Endodermal cell (in vitro differentiated cells): ENCODE data around the gene RPRD2. TPM values are rescaled to one million over a fixed set of nuclear protein-coding genes. Genes with fewer than 3 reads are reported as not detected.
A peak's percentile ranks its signal among the peaks of the same experiment; 100 is the strongest.

Experiments
- DNase-seq: peaks from one replicate; pipeline ENCODE4 v3.0.0-alpha.2; 2017
- H3K27ac ChIP-seq: 2 replicates; pipeline ENCODE4 v1.5.1; 2013; ENCODE audit warnings: mild to moderate bottlenecking, low read depth, low read length, moderate library complexity
- H3K27me3 ChIP-seq: 2 replicates; pipeline ENCODE4 v1.6.1; 2013; ENCODE audit warnings: mild to moderate bottlenecking, low read length, moderate library complexity; ENCODE audit not compliant: insufficient read depth, control insufficient read depth, poor library complexity, severe bottlenecking
- H3K36me3 ChIP-seq: 2 replicates; pipeline ENCODE4 v1.7.0; 2013; ENCODE audit warnings: mild to moderate bottlenecking, low read length, moderate library complexity; ENCODE audit not compliant: control insufficient read depth, insufficient read depth
- H3K4me1 ChIP-seq: one replicate; pipeline ENCODE4 v1.7.0; 2013; ENCODE audit warnings: low read length; ENCODE audit not compliant: control insufficient read depth, insufficient read depth
- H3K4me3 ChIP-seq: 2 replicates; pipeline ENCODE4 v1.5.1; 2013; ENCODE audit warnings: mild to moderate bottlenecking, low read length, moderate library complexity
- H3K9ac ChIP-seq: 2 replicates; pipeline ENCODE4 v1.6.1; 2013; ENCODE audit warnings: mild to moderate bottlenecking, low read length, moderate library complexity; ENCODE audit not compliant: poor library complexity, severe bottlenecking; ENCODE audit errors: extremely low read depth
- H3K9me3 ChIP-seq: 2 replicates; pipeline ENCODE4 v1.6.1; 2013; ENCODE audit warnings: mild to moderate bottlenecking, low read length, moderate library complexity; ENCODE audit not compliant: control insufficient read depth
- H3K27ac Mint-ChIP-seq: 2 replicates; pipeline ENCODE4 v1.8.0; 2020; ENCODE audit warnings: mixed read lengths
- H3K27me3 Mint-ChIP-seq: 2 replicates; pipeline ENCODE4 v1.8.0; 2021; ENCODE audit warnings: mild to moderate bottlenecking, mixed read lengths; ENCODE audit not compliant: insufficient read depth
- H3K36me3 Mint-ChIP-seq: 2 replicates; pipeline ENCODE4 v1.8.0; 2020; ENCODE audit warnings: low read depth, mixed read lengths
- H3K4me1 Mint-ChIP-seq: 2 replicates; pipeline ENCODE4 v1.8.0; 2020; ENCODE audit warnings: mixed read lengths
- H3K4me3 Mint-ChIP-seq: 2 replicates; pipeline ENCODE4 v1.8.0; 2020; ENCODE audit warnings: mild to moderate bottlenecking, moderate library complexity, mixed read lengths
- H3K9me3 Mint-ChIP-seq: 2 replicates; pipeline ENCODE4 v1.8.0; 2020; ENCODE audit warnings: mild to moderate bottlenecking, mixed read lengths
- WGBS, 2 experiments: methylation state at CpG; one replicate each; pipeline versions ENCODE4 v1.1.5 to v1.1.7; 2013; ENCODE audit warnings: missing lambda C conversion rate in 2 of 2, mixed read lengths in 1 of 2; ENCODE audit not compliant: insufficient coverage in 1 of 2, insufficient read length in 1 of 2; 5-methylcytosine and 5-hydroxymethylcytosine counted together
- total RNA-seq, 2 donors: library from RNA; stranded (reverse); fragmentation: NEBNext Ultra II Directional in 1 of 2; extraction: Animal tissue kit (Norgen Biotek cat#: 25700) in 1 of 2; gene quantifications; 2 replicates in 1 of 2; 3 replicates in 1 of 2; pipeline ENCODE4 v1.2.1, GENCODE V29; 2021
- TF ChIP-seq, protein P1 (sequence below): fragments of 200-600 bp; sonication (generic); conservative IDR thresholded peaks from 2 replicates; pipeline ENCODE4 v1.5.0; 2021; ENCODE audit warnings: antibody characterized with exemption, mild to moderate bottlenecking

The RPRD2 gene
- total RNA-seq, 2 donors from 2014 or later, result 33.1 to 35.9 TPM

DNA sequence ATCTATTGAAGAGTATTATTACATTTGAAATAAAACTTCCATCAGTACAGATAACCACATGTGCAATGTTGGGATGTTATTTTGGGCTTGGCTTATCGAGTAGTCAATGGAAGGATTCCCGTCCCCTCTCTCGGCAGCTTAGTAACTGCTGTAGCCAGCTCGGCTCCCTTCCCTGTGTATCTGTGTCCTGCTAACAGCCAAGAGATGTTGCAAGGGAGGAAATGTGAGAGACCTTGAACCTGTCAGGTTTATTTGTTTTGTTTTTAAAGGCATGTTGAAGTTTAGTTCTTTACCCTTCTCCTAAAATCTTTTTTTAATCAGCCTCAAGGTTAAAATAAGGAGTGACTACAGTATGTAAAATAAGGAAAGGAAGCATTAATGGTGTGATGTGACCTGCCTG lies 109.7 kb downstream of the RPRD2 start:
- no peaks in the 10 kb centered on the region for H3K9me3 ChIP-seq
- peaks cover 33% of the 10 kb centered on the region for H3K36me3 ChIP-seq
- no peaks in the 10 kb centered on the region for H3K4me1 ChIP-seq
- no peak for DNase-seq
- WGBS, 2 experiments, result 89 to 90% methylated on average over 4 of the region's 4 CpGs
- H3K9ac ChIP-seq, result no peak overlapping the region
- Mint-ChIP-seq H3K4me1 (peaks cover 4% of the 10 kb centered on the region), H3K27me3 (peaks cover 5% of the 10 kb centered on the region), H3K27ac (no peak overlapping the region), H3K4me3 (no peak overlapping the region), H3K36me3 (peaks cover 31% of the 10 kb centered on the region), H3K9me3 (no peaks in the 10 kb centered on the region)
- H3K27ac ChIP-seq, result no peak overlapping the region
- H3K4me3 ChIP-seq, result no peak overlapping the region
- no peaks in the 10 kb centered on the region for H3K27me3 ChIP-seq
- TF ChIP-seq, protein P1, sequence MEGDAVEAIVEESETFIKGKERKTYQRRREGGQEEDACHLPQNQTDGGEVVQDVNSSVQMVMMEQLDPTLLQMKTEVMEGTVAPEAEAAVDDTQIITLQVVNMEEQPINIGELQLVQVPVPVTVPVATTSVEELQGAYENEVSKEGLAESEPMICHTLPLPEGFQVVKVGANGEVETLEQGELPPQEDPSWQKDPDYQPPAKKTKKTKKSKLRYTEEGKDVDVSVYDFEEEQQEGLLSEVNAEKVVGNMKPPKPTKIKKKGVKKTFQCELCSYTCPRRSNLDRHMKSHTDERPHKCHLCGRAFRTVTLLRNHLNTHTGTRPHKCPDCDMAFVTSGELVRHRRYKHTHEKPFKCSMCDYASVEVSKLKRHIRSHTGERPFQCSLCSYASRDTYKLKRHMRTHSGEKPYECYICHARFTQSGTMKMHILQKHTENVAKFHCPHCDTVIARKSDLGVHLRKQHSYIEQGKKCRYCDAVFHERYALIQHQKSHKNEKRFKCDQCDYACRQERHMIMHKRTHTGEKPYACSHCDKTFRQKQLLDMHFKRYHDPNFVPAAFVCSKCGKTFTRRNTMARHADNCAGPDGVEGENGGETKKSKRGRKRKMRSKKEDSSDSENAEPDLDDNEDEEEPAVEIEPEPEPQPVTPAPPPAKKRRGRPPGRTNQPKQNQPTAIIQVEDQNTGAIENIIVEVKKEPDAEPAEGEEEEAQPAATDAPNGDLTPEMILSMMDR, result no peak

GRCh38 chr1:150474869-150475268 lies 110.9 kb downstream of the RPRD2 start:
- H3K36me3 ChIP-seq, result peaks cover 33% of the 10 kb centered on the region
- TF ChIP-seq, protein P1, result no peak
- no peaks in the 10 kb centered on the region for H3K9me3 ChIP-seq
- H3K27ac Mint-ChIP-seq, result no peak overlapping the region
- no peak overlapping the region for H3K27ac ChIP-seq
- 65 to 82% methylated on average over 2 to 4 of the region's 4 CpGs for WGBS, 2 experiments
- H3K4me1 Mint-ChIP-seq, result peaks cover 5% of the 10 kb centered on the region
- H3K36me3 Mint-ChIP-seq, result peaks cover 30% of the 10 kb centered on the region
- peaks cover 10% of the 10 kb centered on the region for H3K27me3 Mint-ChIP-seq
- no peak overlapping the region for H3K9ac ChIP-seq
- DNase-seq, result no peak
- H3K4me3 ChIP-seq, result no peak overlapping the region
- no peak overlapping the region for H3K4me3 Mint-ChIP-seq
- no peaks in the 10 kb centered on the region for H3K4me1 ChIP-seq
- H3K27me3 ChIP-seq, result peaks cover 6% of the 10 kb centered on the region
- no peaks in the 10 kb centered on the region for H3K9me3 Mint-ChIP-seq

- no peak for DNase-seq
- Histone ChIP-seq H3K9ac (no peak overlapping the region), H3K36me3 (peaks cover 15% of the 10 kb centered on the region), H3K4me3 (no peak overlapping the region), H3K27me3 (peaks cover 6% of the 10 kb centered on the region), H3K27ac (peak overlapping the region; percentile 4), H3K4me1 (no peaks in the 10 kb centered on the region), H3K9me3 (no peaks in the 10 kb centered on the region)
- Mint-ChIP-seq H3K9me3 (no peaks in the 10 kb centered on the region), H3K27ac (no peak overlapping the region), H3K4me1 (peaks cover 4% of the 10 kb centered on the region), H3K4me3 (no peak overlapping the region), H3K36me3 (peaks cover 16% of the 10 kb centered on the region), H3K27me3 (peaks cover 12% of the 10 kb centered on the region)
- TF ChIP-seq, protein P1, result no peak
- 90% methylated on average over 3 of the region's 3 CpGs; no CpG with 5 or more reads in 1 of the 2 experiments for WGBS, 2 experiments
Measured at GRCh38 chr1:150476754-150477153, 112.8 kb downstream of the RPRD2 start.
